ENCODE data around the gene TAS1R1. TPM values are rescaled to one million over a fixed set of nuclear protein-coding genes. Genes with fewer than 3 reads are reported as not detected.

TAS1R1 gene
- total RNA-seq, 1 experiment from 2014 or later, result not detected

DNA sequence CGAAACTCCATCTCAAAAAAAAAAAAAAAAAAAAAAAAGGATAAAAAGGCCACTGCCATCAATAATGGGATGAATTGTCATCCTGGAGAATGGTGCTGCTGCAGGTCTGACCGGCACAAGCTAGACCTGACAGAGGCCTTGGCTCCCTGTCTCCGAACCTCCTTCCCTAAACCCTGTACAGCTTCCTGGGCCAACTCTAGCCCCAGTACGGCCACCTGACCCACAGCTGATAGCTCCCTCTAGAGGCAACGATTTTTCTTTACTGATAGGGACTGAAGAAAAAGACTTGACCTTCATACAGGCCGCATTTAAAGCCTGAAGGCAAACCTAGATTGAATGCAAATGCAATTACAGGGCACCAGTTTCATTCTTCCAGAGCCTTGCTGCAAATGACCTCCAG is 31.5 kb upstream of the TAS1R1 start:
- Histone ChIP-seq H3K4me3 (ENCODE audit: low read depth in 2 of 2, low read length in 2 of 2) (no peak overlapping the region), H3K9me3 (ENCODE audit: control insufficient read depth, insufficient read depth, low read depth, low read length) (no peaks in the 10 kb centered on the region), H3K36me3 (ENCODE audit: control insufficient read depth, insufficient read depth, low read length) (peaks cover 4% of the 10 kb centered on the region; the same call in 1 of the 2 replicates), H3K27me3 (ENCODE audit: control insufficient read depth, insufficient read depth, low read length) (no peaks in the 10 kb centered on the region), H3K27ac (ENCODE audit: low read length) (no peak overlapping the region), H3K4me1 (ENCODE audit: control insufficient read depth, insufficient read depth, low read length) (peaks cover 4% of the 10 kb centered on the region)
- intact Hi-C loops (cut with micrococcal nuclease; ENCODE audit: unreplicated experiment), result no loop called here
- peak; percentile 77 for ATAC-seq
- POLR2A ChIA-PET, result no interaction called here
- in situ Hi-C loops (cut with HindIII; ENCODE audit: low pct_unique_long_range_greater_than_20kb, low sequenced_read_pairs), result no loop called here
- no TSS peak for BruUV-seq (replicated peaks)
- DNase-seq (ENCODE audit: low read depth, low spot score), result no peak
- TF ChIP-seq, protein P1, sequence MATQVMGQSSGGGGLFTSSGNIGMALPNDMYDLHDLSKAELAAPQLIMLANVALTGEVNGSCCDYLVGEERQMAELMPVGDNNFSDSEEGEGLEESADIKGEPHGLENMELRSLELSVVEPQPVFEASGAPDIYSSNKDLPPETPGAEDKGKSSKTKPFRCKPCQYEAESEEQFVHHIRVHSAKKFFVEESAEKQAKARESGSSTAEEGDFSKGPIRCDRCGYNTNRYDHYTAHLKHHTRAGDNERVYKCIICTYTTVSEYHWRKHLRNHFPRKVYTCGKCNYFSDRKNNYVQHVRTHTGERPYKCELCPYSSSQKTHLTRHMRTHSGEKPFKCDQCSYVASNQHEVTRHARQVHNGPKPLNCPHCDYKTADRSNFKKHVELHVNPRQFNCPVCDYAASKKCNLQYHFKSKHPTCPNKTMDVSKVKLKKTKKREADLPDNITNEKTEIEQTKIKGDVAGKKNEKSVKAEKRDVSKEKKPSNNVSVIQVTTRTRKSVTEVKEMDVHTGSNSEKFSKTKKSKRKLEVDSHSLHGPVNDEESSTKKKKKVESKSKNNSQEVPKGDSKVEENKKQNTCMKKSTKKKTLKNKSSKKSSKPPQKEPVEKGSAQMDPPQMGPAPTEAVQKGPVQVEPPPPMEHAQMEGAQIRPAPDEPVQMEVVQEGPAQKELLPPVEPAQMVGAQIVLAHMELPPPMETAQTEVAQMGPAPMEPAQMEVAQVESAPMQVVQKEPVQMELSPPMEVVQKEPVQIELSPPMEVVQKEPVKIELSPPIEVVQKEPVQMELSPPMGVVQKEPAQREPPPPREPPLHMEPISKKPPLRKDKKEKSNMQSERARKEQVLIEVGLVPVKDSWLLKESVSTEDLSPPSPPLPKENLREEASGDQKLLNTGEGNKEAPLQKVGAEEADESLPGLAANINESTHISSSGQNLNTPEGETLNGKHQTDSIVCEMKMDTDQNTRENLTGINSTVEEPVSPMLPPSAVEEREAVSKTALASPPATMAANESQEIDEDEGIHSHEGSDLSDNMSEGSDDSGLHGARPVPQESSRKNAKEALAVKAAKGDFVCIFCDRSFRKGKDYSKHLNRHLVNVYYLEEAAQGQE (IDR thresholded peaks at IDR 0.05; ENCODE audit: insufficient read depth in 1 of 2, low read depth in 2 of 2, low read length in 1 of 2), result no peak
- TF ChIP-seq, protein P2, sequence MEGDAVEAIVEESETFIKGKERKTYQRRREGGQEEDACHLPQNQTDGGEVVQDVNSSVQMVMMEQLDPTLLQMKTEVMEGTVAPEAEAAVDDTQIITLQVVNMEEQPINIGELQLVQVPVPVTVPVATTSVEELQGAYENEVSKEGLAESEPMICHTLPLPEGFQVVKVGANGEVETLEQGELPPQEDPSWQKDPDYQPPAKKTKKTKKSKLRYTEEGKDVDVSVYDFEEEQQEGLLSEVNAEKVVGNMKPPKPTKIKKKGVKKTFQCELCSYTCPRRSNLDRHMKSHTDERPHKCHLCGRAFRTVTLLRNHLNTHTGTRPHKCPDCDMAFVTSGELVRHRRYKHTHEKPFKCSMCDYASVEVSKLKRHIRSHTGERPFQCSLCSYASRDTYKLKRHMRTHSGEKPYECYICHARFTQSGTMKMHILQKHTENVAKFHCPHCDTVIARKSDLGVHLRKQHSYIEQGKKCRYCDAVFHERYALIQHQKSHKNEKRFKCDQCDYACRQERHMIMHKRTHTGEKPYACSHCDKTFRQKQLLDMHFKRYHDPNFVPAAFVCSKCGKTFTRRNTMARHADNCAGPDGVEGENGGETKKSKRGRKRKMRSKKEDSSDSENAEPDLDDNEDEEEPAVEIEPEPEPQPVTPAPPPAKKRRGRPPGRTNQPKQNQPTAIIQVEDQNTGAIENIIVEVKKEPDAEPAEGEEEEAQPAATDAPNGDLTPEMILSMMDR (IDR thresholded peaks at IDR 0.05), result peak; percentile 81; the same call in 1 of the 2 replicates
- no peak for TF ChIP-seq SIN3A (IDR thresholded peaks at IDR 0.05; ENCODE audit: borderline replicate concordance, insufficient read depth, low read depth, low read length)
- TF ChIP-seq POLR2AphosphoS5 (IDR thresholded peaks at IDR 0.05; ENCODE audit: low read depth, low read length), result no peak
- TF ChIP-seq TCF7L2 (IDR thresholded peaks at IDR 0.05; ENCODE audit: low read depth, low read length), result no peak
- CTCF ChIA-PET, result interaction anchor here (0.7 to 1.8 kb wide), 4 partner anchors 10 to 267 kb away, joined by 3 to 10 read pairs (median 4); partner anchors contain the start of gene NOL9

DNA sequence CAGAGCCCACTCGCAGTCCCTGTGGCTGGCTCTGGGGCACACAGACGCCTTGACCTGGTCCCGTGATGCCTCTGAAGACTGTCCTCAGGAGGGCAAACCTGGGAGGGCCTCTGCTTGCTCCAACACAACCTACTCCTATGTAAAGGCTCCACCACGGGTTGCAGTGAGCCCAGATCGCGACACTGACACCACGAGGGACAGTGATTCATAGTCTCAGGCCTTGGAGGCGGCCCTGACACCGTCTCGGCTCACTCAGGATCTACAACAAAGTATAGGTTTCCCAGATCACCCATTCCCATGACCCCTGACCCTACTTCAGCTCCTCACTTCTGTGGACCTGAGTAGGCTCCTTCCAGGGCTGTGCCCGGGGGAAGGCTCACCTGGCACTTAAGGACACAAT is 28.8 kb upstream of the TAS1R1 start:
- Histone ChIP-seq H3K36me3 (ENCODE audit: control insufficient read depth, insufficient read depth, low read length) (peaks cover 4% of the 10 kb centered on the region), H3K4me3 (ENCODE audit: low read depth in 2 of 2, low read length in 2 of 2) (no peak overlapping the region), H3K27me3 (ENCODE audit: control insufficient read depth, insufficient read depth, low read length) (no peaks in the 10 kb centered on the region), H3K4me1 (ENCODE audit: control insufficient read depth, insufficient read depth, low read length) (no peaks in the 10 kb centered on the region), H3K27ac (ENCODE audit: low read length) (no peak overlapping the region), H3K9me3 (ENCODE audit: control insufficient read depth, insufficient read depth, low read depth, low read length) (no peaks in the 10 kb centered on the region)
- POLR2A ChIA-PET, result no interaction called here
- BruUV-seq (replicated peaks), result no TSS peak
- ATAC-seq, result no peak
- TF ChIP-seq, protein P1 (IDR thresholded peaks at IDR 0.05; ENCODE audit: insufficient read depth in 1 of 2, low read depth in 2 of 2, low read length in 1 of 2), result no peak
- TF ChIP-seq, protein P2 (IDR thresholded peaks at IDR 0.05), result no peak
- TF ChIP-seq POLR2AphosphoS5 (IDR thresholded peaks at IDR 0.05; ENCODE audit: low read depth, low read length) (no peak), SIN3A (IDR thresholded peaks at IDR 0.05; ENCODE audit: borderline replicate concordance, insufficient read depth, low read depth, low read length) (no peak), TCF7L2 (IDR thresholded peaks at IDR 0.05; ENCODE audit: low read depth, low read length) (no peak)
- CTCF ChIA-PET, result no interaction called here
- no peak for DNase-seq (ENCODE audit: low read depth, low spot score)
- intact Hi-C loops (cut with micrococcal nuclease; ENCODE audit: unreplicated experiment) (no loop called here), in situ Hi-C loops (cut with HindIII; ENCODE audit: low pct_unique_long_range_greater_than_20kb, low sequenced_read_pairs) (no loop called here)

All from Panc1 (cell line).